GM12878 (cell line): ENCODE data around the gene TCHP. TPM values are rescaled to one million over a fixed set of nuclear protein-coding genes. Genes with fewer than 3 reads are reported as not detected.

Source experiments
- ATAC-seq: fragments of 200-7000 bp; cut with Tn5 transposase; 3 replicates; pipeline ENCODE4 v1.9.1; 2020; ENCODE audit warnings: mild to moderate bottlenecking, moderate library complexity
- BruUV-seq: library from RNA; stranded (reverse); fragments of 400-500 nt; replicated peaks from 2 replicates; lab custom pipeline; 2021; lab: Mats Ljungman, UMichigan
- CTCF ChIA-PET: fragments of 300-600 bp; sonication (Branson Sonifier 250); formaldehyde crosslinking; extraction: SDS; loops from one replicate; lab custom pipeline; 2021; ENCODE audit warnings: inconsistent platforms; lab: Yijun Ruan, JAX
- POLR2A ChIA-PET: fragments of 350-600 bp; formaldehyde crosslinking; extraction: SDS; loops from one replicate; lab custom pipeline; 2021; ENCODE audit warnings: inconsistent platforms; lab: Charles Lee
- RAD21 ChIA-PET: fragments of 300-600 bp; sonication (Branson Sonifier 250); formaldehyde crosslinking; loops from one replicate; lab custom pipeline; 2023; ENCODE audit warnings: antibody characterized with exemption; ENCODE audit not compliant: unreplicated experiment; lab: Charles Lee
- SMC1A ChIA-PET: fragments of 300-600 bp; sonication (Branson Sonifier 250); formaldehyde crosslinking; loops from one replicate; lab custom pipeline; 2023; ENCODE audit not compliant: unreplicated experiment, uncharacterized antibody; lab: Charles Lee
- DNase-seq: peaks from one replicate; pipeline ENCODE4 v3.0.0-alpha.2; 2011; ENCODE audit warnings: low read depth, low spot score
- FAIRE-seq: peaks from 3 replicates; lab custom pipeline; 2011; peaks lifted over from hg19 to GRCh38; lab: Jason Lieb, UNC
- H2AFZ ChIP-seq: 2 replicates; pipeline ENCODE4 v1.6.0; 2011; ENCODE audit warnings: low read depth, low read length, control low read depth; ENCODE audit not compliant: control insufficient read depth
- H3K27ac ChIP-seq: 2 replicates; pipeline ENCODE4 v1.5.1; 2011; ENCODE audit warnings: control low read depth; ENCODE audit not compliant: control insufficient read depth, insufficient read depth
- H3K27me3 ChIP-seq, 2 experiments: replicated peaks in 1 of 2; 2 replicates each; pipeline versions ENCODE4 v1.6.0 to v1.6.1; 2011; ENCODE audit warnings: low read length in 1 of 2; ENCODE audit not compliant: control insufficient read depth in 2 of 2, insufficient read depth in 2 of 2
- H3K36me3 ChIP-seq, 2 experiments: 2 replicates each; pipeline ENCODE4 v1.5.1; 2011; ENCODE audit warnings: low read length in 1 of 2; ENCODE audit not compliant: control insufficient read depth in 2 of 2, insufficient read depth in 2 of 2
- H3K4me1 ChIP-seq: 2 replicates; pipeline ENCODE4 v1.6.1; 2011; ENCODE audit warnings: mild to moderate bottlenecking, low read length, moderate library complexity, mixed read lengths; ENCODE audit not compliant: control insufficient read depth, insufficient read depth
- H3K4me2 ChIP-seq: 2 replicates; pipeline ENCODE4 v1.6.0; 2011; ENCODE audit warnings: control low read depth; ENCODE audit not compliant: control insufficient read depth, insufficient read depth
- H3K4me3 ChIP-seq: fragments of 200-600 bp; sonication (generic); 2 replicates; pipeline ENCODE4 v1.5.1; 2016
- H3K79me2 ChIP-seq: 2 replicates; pipeline ENCODE4 v1.6.0; 2011; ENCODE audit warnings: low read length; ENCODE audit not compliant: control insufficient read depth, insufficient read depth
- H3K9ac ChIP-seq: 2 replicates; pipeline ENCODE4 v1.8.0; 2011; ENCODE audit warnings: low read length, control low read depth, mixed read lengths; ENCODE audit not compliant: control insufficient read depth, insufficient read depth
- H3K9me3 ChIP-seq: replicated peaks from 3 replicates; pipeline ENCODE4 v1.5.1; 2011; ENCODE audit warnings: mild to moderate bottlenecking, low read length; ENCODE audit not compliant: control insufficient read depth, insufficient read depth
- H4K20me1 ChIP-seq: 2 replicates; pipeline ENCODE4 v1.6.0; 2011; ENCODE audit not compliant: control insufficient read depth, insufficient read depth
- ATF2 ChIP-seq: IDR thresholded peaks from 2 replicates; pipeline ENCODE4 v1.6.1; 2012; ENCODE audit warnings: low read length, inconsistent platforms
- BACH1 ChIP-seq: fragments of 450-650 bp; IDR thresholded peaks from 2 replicates; pipeline ENCODE4 v1.6.1; 2017; ENCODE audit warnings: mild to moderate bottlenecking, borderline replicate concordance
- CHD2 ChIP-seq: IDR thresholded peaks from 2 replicates; pipeline ENCODE4 v1.6.1; 2011; ENCODE audit warnings: low read depth, low read length, improper control_type of control experiment, borderline replicate concordance
- EGR1 ChIP-seq, 2 experiments: IDR thresholded peaks; 1 replicate in 1 of 2; 2 replicates in 1 of 2; pipeline ENCODE4 v1.6.1; 2011 to 2012; ENCODE audit warnings: low read depth in 2 of 2, low read length in 2 of 2, borderline replicate concordance in 1 of 2, mild to moderate bottlenecking in 1 of 2, moderate library complexity in 1 of 2
- GABPA ChIP-seq: IDR thresholded peaks from 2 replicates; pipeline ENCODE4 v1.6.1; 2014; ENCODE audit warnings: antibody characterized with exemption, low read depth, mild to moderate bottlenecking, inconsistent platforms
- HCFC1 ChIP-seq: fragments of 150-350 bp; IDR thresholded peaks from 2 replicates; pipeline ENCODE4 v1.6.1; 2014; ENCODE audit warnings: low read length
- IRF3 ChIP-seq: fragments of 450-650 bp; IDR thresholded peaks from 2 replicates; pipeline ENCODE4 v1.6.1; 2014; ENCODE audit warnings: mild to moderate bottlenecking
- JUNB ChIP-seq: IDR thresholded peaks from 2 replicates; pipeline ENCODE4 v1.6.1; 2016; ENCODE audit warnings: antibody characterized with exemption, mild to moderate bottlenecking
- MEF2A ChIP-seq: IDR thresholded peaks from 2 replicates; pipeline ENCODE4 v1.6.1; 2011; ENCODE audit warnings: low read depth, mild to moderate bottlenecking, low read length, moderate library complexity; ENCODE audit not compliant: insufficient read depth
- MTA3 ChIP-seq: IDR thresholded peaks from 2 replicates; pipeline ENCODE4 v1.6.1; 2012; ENCODE audit warnings: low read length, inconsistent platforms, borderline replicate concordance
- RELB ChIP-seq: fragments of 450-650 bp; IDR thresholded peaks from 2 replicates; pipeline ENCODE4 v1.6.1; 2017; ENCODE audit warnings: low read depth, mild to moderate bottlenecking, moderate library complexity
- SMC3 ChIP-seq: IDR thresholded peaks from 2 replicates; pipeline ENCODE4 v1.6.1; 2011; ENCODE audit warnings: low read length, improper control_type of control experiment, borderline replicate concordance
- USF2 ChIP-seq: IDR thresholded peaks from 2 replicates; pipeline ENCODE4 v1.6.1; 2011; ENCODE audit warnings: low read depth, low read length, improper control_type of control experiment, borderline replicate concordance
- ZBED1 ChIP-seq: IDR thresholded peaks from 2 replicates; pipeline ENCODE4 v1.6.1; 2016; ENCODE audit warnings: borderline replicate concordance
- WGBS: methylation state at CpG from one replicate; pipeline ENCODE4 v1.1.6; 2016; ENCODE audit warnings: low lambda C conversion rate; ENCODE audit not compliant: insufficient replicate concordance, insufficient coverage; ENCODE audit errors: missing lambda C conversion rate; 5-methylcytosine and 5-hydroxymethylcytosine counted together
- in situ Hi-C: fragments of 300-500 bp; cut with MboI; formaldehyde crosslinking; loops from 9 replicates; pipeline ENCODE4 v1.14.3; 2018; ENCODE audit warnings: mixed read lengths
- intact Hi-C: fragments of 100-400 bp; cut with micrococcal nuclease; formaldehyde crosslinking; loops from one replicate; pipeline ENCODE4 v1.14.2; 2022; ENCODE audit not compliant: unreplicated experiment
- polyA plus RNA-seq, 11 experiments: library from polyadenylated mRNA; depleted of rRNA in 4 of 11; unstranded in 6 of 11; stranded (reverse) in 5 of 11; fragments of >200 nt; fragmentation: Nextera tagmentation in 4 of 11; fragmentation: Illumina TruSeq in 1 of 11; extraction: Ambion mirVana in 4 of 11; extraction: Trizol in 1 of 11; gene quantifications; 1 replicate in 1 of 11; 2 replicates in 10 of 11; pipeline versions ENCODE4 v1.2.1 to v1.2.3, GENCODE V29; 2011 to 2016; ENCODE audit warnings: inconsistent platforms in 2 of 11, missing spikeins in 2 of 11, low read depth in 1 of 11
- total RNA-seq, 4 experiments: library from RNA; depleted of rRNA in 3 of 4; stranded (reverse); fragments of >200 nt in 3 of 4; fragmentation: Illumina TruSeq in 1 of 4; extraction: Trizol in 1 of 4; gene quantifications; 2 replicates each; pipeline versions ENCODE4 v1.2.1 to v1.2.3, GENCODE V29; 2013 to 2021

Gene TCHP
- total and polyA plus RNA-seq, 10 of the 15 experiments (the other 5 are each of a cell fraction or from before 2014, with no cell fraction given): 4.8 to 18.6 (median 15.0) TPM

- no peak for TF ChIP-seq USF2
- TF ChIP-seq GABPA: no peak
- no peak for TF ChIP-seq SMC3
- no peak for TF ChIP-seq ZBED1
- no peak for TF ChIP-seq EGR1 (IDR thresholded peaks at IDR 0.05; ENCODE audit: borderline replicate concordance in 1 of 2, low read depth in 2 of 2, low read length in 2 of 2)
- TF ChIP-seq JUNB: no peak
- no peak for TF ChIP-seq CHD2
- no peak for TF ChIP-seq ATF2
These were observed 63.3 kb downstream of the TCHP start (continued) for GRCh38 chr12:109963330-109963729.

- H3K9me3 ChIP-seq: no peaks in the 10 kb centered on the region
- DNase-seq (no peak), ATAC-seq (no peak), FAIRE-seq (no peak)
- H3K27ac ChIP-seq: no peak overlapping the region
- no peaks in the 10 kb centered on the region for H4K20me1 ChIP-seq
- 69% methylated on average over 4 of the region's 4 CpGs for WGBS
- ChIA-PET RAD21 (interaction anchor here (1.2 kb wide), 1 partner anchor 100 kb away, joined by 3 read pairs; no protein-coding TSS in a partner anchor), POLR2A (interaction anchor here (0.5 to 0.6 kb wide), 2 partner anchors 28 to 71 kb away, joined by 4 to 6 read pairs; no protein-coding TSS in a partner anchor), SMC1A (interaction anchor here (1.0 to 1.2 kb wide), 2 partner anchors 10 to 16 kb away, joined by 3 to 6 read pairs; no protein-coding TSS in a partner anchor), CTCF (interaction anchor here (0.6 to 0.9 kb wide), 2 partner anchors 18 to 29 kb away, joined by 3 read pairs; no protein-coding TSS in a partner anchor)
- H3K79me2 ChIP-seq: no peaks in the 10 kb centered on the region
- H3K27me3 ChIP-seq: no peaks in the 10 kb centered on the region
- H3K9ac ChIP-seq: no peak overlapping the region
- in situ Hi-C loops: no loop called here
- peaks cover 10% of the 10 kb centered on the region for H3K4me1 ChIP-seq
- BruUV-seq: no TSS peak
- intact Hi-C loops: no loop called here
- no peak overlapping the region for H3K4me3 ChIP-seq
- TF ChIP-seq MEF2A: no peak
- TF ChIP-seq HCFC1: no peak
- no peak for TF ChIP-seq RELB
- TF ChIP-seq BACH1: no peak
- TF ChIP-seq MTA3: no peak
- no peak for TF ChIP-seq IRF3
- H3K4me2 ChIP-seq: no peak overlapping the region
- H2AFZ ChIP-seq: no peak overlapping the region
- peaks cover 17 to 22% of the 10 kb centered on the region in 2 experiments; a peak in 3 of 4 replicates for H3K36me3 ChIP-seq
These were observed 63.8 kb downstream of the TCHP start for GRCh38 chr12:109963743-109964429.
